Activated T-cell treated with anti-CD3 and anti-CD28 coated beads for 4 hours (primary cell): ENCODE measurements around the gene CLTCL1.
"Not testable (repeated sequence)": the region's sequence is repeated elsewhere in the genome, so short reads cannot be mapped to it uniquely, and the experiment has no call there.

Experiments used
- DNase-seq: peaks from one replicate; pipeline ENCODE4 v3.0.0-alpha.2; 2020

CLTCL1 gene

DNA sequence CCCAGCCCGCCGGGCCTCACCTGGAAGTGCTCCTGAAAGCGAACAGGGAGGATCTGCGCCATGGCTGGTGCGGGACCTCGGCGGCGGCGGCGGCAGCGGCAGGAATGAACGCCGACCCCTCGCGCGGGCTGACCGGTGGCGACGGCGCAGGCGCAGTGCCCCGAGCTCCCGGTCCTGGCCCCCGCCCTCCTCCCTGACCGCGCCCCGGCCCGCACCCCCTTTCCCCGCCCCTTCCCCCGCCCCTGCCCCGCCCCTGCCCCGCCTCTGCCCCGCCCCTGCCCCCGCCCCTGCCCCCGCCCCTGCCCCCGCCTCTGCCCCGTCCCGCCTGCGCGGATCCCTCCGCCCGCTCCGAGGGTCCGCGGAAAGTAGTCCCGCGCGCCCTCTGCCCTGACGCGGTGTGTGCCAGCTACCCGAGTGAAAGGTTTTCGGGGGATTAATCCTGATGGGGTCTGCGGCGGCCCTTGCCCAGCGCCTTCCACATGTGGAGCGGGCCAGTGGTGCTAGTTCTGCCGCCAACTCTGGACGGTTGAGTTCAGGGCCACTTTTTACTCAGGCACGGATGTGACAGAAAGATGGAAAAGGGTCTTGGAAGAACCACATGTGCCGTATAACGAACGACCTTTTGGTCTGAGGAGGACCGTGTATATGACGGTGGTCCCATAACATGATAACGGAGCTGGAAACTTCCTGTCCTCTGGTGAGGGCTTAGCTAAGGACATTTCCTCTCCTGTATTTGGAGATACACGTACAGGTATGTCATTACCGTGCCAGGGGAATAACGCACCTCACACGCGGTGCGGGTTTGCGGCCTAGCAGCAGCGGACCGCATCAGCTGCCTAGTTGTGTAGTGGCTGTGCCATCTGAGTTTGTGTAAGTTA, at the start of gene CLTCL1:
TSS of gene CLTCL1 (minus strand) at position 140 of the 878 bp plus-strand sequence. CDS start at position 62, 78 bp downstream.
- DNase-seq, result peak; percentile 51

DNA sequence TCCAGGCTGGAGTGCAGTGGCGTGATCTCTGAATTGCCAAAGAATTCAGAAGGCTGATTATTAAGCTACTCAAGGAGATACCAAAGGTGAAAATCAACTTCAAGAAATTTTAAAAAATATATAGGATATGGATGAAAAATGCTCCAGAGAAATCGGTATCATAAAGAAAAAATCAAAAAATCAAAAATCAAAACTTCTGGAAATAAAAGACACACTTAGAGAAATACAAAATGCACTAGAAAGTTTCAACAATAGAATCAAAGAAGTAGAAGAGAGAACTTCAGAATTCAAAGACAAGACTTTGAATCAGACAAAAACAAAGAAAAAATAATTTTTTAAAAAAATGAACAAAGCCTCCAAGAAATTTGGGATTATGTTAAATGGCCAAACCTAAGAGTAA, 45.6 kb upstream of the CLTCL1 start:
- DNase-seq, result no peak

DNA sequence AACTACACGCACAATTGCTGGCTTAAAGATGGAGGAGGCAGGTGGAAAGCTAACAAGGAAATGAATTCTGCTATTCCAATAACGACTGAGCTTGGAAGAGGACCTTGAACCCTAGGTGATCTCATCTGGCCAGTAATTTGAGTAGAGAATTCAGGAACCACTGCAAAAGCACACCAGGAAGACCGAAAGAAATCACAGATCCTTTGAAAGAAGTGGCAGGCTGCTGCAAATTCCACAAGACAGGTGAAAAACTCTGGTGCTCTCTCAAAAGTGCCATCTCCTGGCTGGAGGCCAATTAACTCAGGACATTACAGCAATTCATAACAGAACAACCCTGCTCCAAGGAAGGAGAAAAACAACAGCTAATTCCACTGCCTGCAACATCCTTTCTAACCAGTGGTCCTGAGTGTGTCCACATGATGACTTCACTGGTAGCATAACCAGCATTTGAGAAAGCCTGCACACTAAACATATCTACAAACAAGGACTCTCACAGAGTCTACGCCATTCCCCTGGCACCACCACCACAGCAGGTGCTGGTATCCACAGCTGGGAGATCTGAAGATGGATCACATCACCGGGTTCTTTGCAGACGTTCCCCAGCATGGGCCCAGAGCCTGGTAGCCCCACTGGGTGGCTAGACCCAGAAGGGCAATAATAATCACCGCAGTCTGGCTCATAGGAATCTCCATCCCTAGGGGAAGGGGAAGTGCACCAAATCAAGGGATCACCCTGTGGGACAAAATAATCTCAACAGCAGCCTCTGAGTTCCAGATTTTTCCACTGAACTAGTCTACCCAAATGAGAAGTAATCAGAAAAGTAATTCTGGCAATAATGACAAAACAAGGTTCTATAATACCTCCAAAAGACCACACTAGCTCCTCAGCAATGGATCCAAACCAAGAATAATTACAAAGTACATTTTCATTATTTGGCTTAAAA, 44.9 kb upstream of the CLTCL1 start:
- no peak for DNase-seq

DNA sequence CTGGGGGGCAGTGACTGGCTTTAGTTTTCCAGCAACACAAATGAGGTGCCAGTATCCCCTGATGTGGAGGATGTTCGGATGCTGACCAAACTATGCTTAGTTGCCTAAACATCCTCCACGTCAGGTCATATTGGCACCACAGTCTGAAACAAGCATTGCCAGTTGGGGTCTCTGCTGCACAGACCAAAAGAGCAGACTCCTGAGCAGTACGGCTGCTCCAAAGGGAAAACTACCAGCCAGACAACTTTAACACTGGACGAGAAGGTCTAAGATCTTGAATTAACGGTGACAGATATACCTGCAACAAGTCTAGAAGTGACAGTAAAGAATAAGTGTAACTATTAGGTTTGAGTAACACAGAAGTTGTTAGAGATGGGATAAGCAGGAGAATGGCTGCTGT, 40.5 kb upstream of the CLTCL1 start:
- DNase-seq, result no peak

- no peak for DNase-seq
Observed at GRCh38 chr22:19331474-19331873, 40.0 kb upstream of the CLTCL1 start.

- DNase-seq, result no peak
Observed at GRCh38 chr22:19330865-19331418, 39.4 kb upstream of the CLTCL1 start.

DNA sequence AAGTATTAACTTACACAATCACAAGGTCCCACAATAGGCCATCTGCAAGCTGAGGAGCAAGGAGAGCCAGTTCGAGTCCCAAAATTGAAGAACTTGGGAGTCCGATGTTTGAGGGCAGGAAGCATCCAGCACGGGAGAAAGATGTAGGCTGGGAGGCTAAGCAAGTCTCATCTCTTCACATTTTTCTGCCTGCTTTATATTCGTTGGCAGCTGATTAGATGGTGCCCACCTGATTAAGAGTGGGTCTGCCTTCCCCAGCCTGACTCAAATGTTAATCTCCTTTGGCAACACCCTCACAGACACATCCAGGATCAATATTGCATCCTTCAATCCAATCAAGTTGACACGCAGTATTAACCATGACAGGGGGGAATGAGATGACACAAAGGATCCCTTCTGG, 38.7 kb upstream of the CLTCL1 start:
- DNase-seq, result not testable (repeated sequence)

- DNase-seq, result no peak
Observed at GRCh38 chr22:19329454-19329853, 37.9 kb upstream of the CLTCL1 start.

- no peak for DNase-seq
Observed at GRCh38 chr22:19325296-19325948, 33.9 kb upstream of the CLTCL1 start.

GRCh38 chr22:19323420-19323819, 31.9 kb upstream of the CLTCL1 start:
- DNase-seq, result not testable (repeated sequence)

GRCh38 chr22:19321757-19322156, 30.2 kb upstream of the CLTCL1 start:
- DNase-seq, result no peak

DNA sequence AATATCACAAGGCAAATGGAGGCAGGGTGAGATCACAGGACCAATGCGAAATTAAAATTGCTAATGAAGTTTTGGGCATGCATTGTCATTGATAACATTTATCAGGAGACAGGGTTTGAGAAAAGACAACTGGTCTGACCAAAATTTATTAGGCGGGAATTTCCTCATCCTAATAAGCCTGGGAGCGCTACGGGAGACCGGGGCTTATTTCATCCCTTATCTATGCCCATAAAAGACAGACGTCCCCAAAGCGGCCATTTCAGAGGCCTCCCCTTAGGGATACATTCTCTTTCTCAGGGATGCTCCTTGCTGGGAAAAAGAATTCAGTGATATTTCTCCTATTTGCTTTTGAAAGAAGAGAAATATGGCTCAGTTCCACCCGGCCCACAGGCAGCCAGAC, 28.6 kb upstream of the CLTCL1 start:
- DNase-seq, result not testable (repeated sequence)

DNA sequence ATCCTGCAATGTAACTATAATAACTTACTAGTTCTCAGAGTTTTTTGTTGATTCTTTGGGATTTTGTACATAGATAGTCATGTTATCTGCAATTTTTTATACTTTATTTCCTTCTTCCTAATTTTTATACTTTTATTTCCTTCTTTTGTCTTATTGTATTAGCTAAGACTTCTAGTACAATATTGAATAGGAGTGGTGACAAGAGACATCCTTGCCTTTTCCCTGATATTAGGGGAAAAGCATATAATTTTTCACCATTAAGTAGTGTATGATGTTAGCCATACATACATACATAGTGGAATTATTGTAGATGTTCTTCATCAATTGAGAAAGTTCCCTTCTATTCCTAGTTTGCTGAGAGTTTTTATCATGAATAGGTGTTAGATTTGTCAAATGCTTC, 27.8 kb upstream of the CLTCL1 start:
- no peak for DNase-seq

- DNase-seq, result no peak
Observed at GRCh38 chr22:19317865-19318264, 26.3 kb upstream of the CLTCL1 start.

GRCh38 chr22:19307872-19308271, 16.4 kb upstream of the CLTCL1 start:
- no peak for DNase-seq

DNA sequence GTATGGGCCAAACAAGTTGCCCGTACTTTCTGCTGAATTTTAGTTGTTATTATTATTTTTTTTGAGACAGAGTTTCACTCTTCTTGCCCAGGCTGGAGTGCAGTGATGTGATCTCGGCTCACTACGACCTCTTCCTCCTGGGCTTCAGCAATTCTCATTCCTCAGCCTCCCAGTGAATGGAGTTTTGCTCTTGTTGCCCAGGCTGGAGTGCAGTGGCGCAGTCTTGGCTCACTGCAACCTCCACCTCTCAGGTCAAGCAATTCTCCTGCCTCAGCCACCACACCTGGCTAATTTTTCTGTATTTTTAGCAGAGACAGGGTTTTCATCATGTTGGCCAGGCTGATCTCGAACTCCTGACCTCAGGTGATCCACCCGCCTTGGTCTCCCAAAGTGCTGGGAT, 15.0 kb upstream of the CLTCL1 start:
- not testable (repeated sequence) for DNase-seq

DNA sequence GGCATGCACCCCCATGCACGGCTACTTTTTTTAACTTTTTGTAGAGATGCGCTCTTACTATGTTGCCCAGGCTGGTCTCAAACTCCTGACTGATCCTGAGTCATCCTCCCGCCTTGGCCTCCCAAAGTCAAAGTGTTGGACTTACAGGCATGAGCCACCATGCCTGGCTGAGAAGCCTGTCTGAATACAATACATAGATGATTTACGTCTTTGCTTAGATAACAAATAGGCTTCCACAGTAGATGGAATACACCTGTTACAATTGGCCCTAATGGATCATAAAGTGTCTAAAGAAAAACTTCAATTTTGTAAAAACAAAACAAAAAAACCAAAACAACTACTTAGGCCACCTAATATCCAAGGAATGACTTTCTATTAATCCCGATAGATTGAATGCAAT, 13.0 kb upstream of the CLTCL1 start:
- no peak for DNase-seq

GRCh38 chr22:19303785-19304184, 12.3 kb upstream of the CLTCL1 start:
- no peak for DNase-seq

DNA sequence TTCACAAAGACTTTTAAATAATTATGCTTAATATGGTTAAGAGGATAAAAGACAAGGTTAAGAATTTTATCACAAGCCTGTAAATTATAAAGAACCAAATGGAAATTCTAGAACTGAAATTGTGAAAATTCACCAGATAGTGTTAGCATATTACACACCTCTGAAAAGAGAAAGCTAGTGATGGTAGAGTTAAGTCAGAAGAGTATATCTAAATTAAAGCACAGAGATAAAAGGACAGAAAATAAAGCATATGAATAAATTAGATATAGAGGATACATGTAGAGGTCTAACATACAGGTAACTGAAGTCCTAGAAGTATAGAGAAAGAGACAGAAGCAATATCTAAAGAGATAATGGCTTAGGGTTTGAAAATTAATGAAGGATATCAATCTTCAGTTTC, 4.2 kb upstream of the CLTCL1 start:
- no peak for DNase-seq

GRCh38 chr22:19292458-19293230, 1.1 kb upstream of the CLTCL1 start:
- no peak for DNase-seq

GRCh38 chr22:19291218-19291579, 320 bp downstream of the CLTCL1 start:
- no peak for DNase-seq
